OCI-LY7 (cell line): ENCODE measurements around the gene LRRC18. TPM values are rescaled to one million over a fixed set of nuclear protein-coding genes. Genes with fewer than 3 reads are reported as not detected.

Experiments used
- BruUV-seq: library from RNA; stranded (reverse); fragments of 400-500 nt; replicated peaks from 2 replicates; lab custom pipeline; 2021; lab: Mats Ljungman, UMichigan
- CTCF ChIA-PET: fragments of 300-600 bp; sonication (Branson Sonifier 250); formaldehyde crosslinking; loops from one replicate; lab custom pipeline; 2022; ENCODE audit warnings: antibody characterized with exemption; ENCODE audit not compliant: unreplicated experiment; lab: Charles Lee
- POLR2A ChIA-PET: fragments of 300-600 bp; sonication (Branson Sonifier 250); formaldehyde crosslinking; loops from one replicate; lab custom pipeline; 2022; ENCODE audit warnings: antibody characterized with exemption; lab: Charles Lee
- DNase-seq: peaks from one replicate; pipeline ENCODE4 v3.0.0-alpha.2; 2015; ENCODE audit warnings: low spot score
- H2AFZ ChIP-seq: fragments of 200-600 bp; sonication (generic), shearing (Covaris generic); 2 replicates; pipeline ENCODE4 v1.6.1; 2014; ENCODE audit warnings: mild to moderate bottlenecking, antibody characterized with exemption, low read length, moderate library complexity
- H3K27ac ChIP-seq: fragments of 200-600 bp; sonication (generic); 2 replicates; pipeline ENCODE4 v1.5.1; 2014; ENCODE audit warnings: mixed run types, low read depth, mild to moderate bottlenecking, moderate library complexity, low read length, inconsistent platforms; ENCODE audit not compliant: poor library complexity, severe bottlenecking
- H3K36me3 ChIP-seq: fragments of 200-600 bp; sonication (generic); 2 replicates; pipeline ENCODE4 v1.6.1; 2014; ENCODE audit warnings: mild to moderate bottlenecking, antibody characterized with exemption, low read length, moderate library complexity, mixed read lengths; ENCODE audit not compliant: insufficient read depth
- H3K4me1 ChIP-seq: fragments of 200-600 bp; sonication (generic); 2 replicates; pipeline ENCODE4 v1.5.1; 2014; ENCODE audit warnings: mild to moderate bottlenecking, low read length; ENCODE audit not compliant: insufficient read depth, poor library complexity, severe bottlenecking
- H3K4me2 ChIP-seq: fragments of 200-600 bp; sonication (generic); 2 replicates; pipeline ENCODE4 v1.6.1; 2014; ENCODE audit warnings: mild to moderate bottlenecking, low read length
- H3K4me3 ChIP-seq: fragments of 200-600 bp; sonication (generic); 2 replicates; pipeline ENCODE4 v1.5.1; 2014; ENCODE audit warnings: mild to moderate bottlenecking, low read depth, low read length; ENCODE audit not compliant: poor library complexity, severe bottlenecking
- H3K79me2 ChIP-seq: fragments of 200-600 bp; sonication (generic); 2 replicates; pipeline ENCODE4 v1.6.1; 2016; ENCODE audit warnings: low read depth, mild to moderate bottlenecking, low read length, moderate library complexity, mixed read lengths; ENCODE audit not compliant: insufficient read depth
- H3K9me2 ChIP-seq: fragments of 200-600 bp; sonication (generic); 2 replicates; pipeline ENCODE4 v1.6.1; 2016; ENCODE audit warnings: mild to moderate bottlenecking, low read length, mixed read lengths; ENCODE audit not compliant: insufficient read depth
- H3K9me3 ChIP-seq: fragments of 200-600 bp; sonication (generic); 2 replicates; pipeline ENCODE4 v1.6.1; 2014; ENCODE audit warnings: mild to moderate bottlenecking, mixed run types, low read length, mixed read lengths
- H4K20me1 ChIP-seq: fragments of 200-600 bp; sonication (generic); 2 replicates; pipeline ENCODE4 v1.6.1; 2014; ENCODE audit warnings: mild to moderate bottlenecking, antibody characterized with exemption, low read length, moderate library complexity, mixed read lengths; ENCODE audit not compliant: insufficient read depth
- EZH2phosphoT487 ChIP-seq: fragments of 200-600 bp; sonication (generic); IDR thresholded peaks from 2 replicates; pipeline ENCODE4 v1.6.1; 2018; ENCODE audit warnings: low read depth, borderline replicate concordance, mild to moderate bottlenecking, mixed run types, antibody characterized with exemption, low read length, moderate library complexity, mixed read lengths
- intact Hi-C: fragments of 100-400 bp; cut with micrococcal nuclease; formaldehyde crosslinking; loops from one replicate; pipeline ENCODE4 v1.10.0; 2022; ENCODE audit not compliant: unreplicated experiment
- total RNA-seq, 2 experiments: library from RNA; depleted of rRNA in 1 of 2; stranded (reverse); fragments of >200 nt in 1 of 2; shearing (Covaris generic) in 1 of 2; gene quantifications; 2 replicates each; pipeline ENCODE4 v1.2.3, GENCODE V29; 2014 to 2022
- TF ChIP-seq, protein P1 (sequence below): fragments of 200-600 bp; sonication (generic); conservative IDR thresholded peaks from 2 replicates; pipeline ENCODE4 v1.5.1; 2014; ENCODE audit warnings: mild to moderate bottlenecking, antibody characterized with exemption, low read length, moderate library complexity, mixed read lengths

Gene LRRC18
- total RNA-seq, 2 experiments from 2014 or later: not detected

DNA sequence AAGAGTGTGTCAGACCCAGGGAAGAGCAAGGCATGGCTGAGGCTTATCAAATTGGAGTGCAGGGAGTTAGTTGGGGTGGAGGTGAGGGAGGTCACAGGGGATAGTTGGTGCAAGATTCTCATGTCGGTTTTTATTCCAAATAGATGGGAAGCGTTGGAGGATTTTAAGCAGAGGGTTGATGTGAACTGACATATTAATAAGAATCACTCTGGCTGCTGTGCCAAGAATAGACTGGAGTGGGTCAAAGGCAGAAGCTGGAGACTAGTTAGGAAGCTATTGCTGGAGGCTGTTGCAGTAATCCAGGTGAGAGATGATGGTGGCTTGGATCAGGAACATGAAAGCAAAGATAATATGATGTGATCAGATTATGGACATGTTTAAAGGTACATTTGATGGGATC lies 36.5 kb downstream of the LRRC18 start:
- POLR2A ChIA-PET: interaction anchor here (1.0 kb wide), 1 partner anchor 9 kb away, joined by 3 read pairs; no protein-coding TSS in a partner anchor
- Histone ChIP-seq H3K9me3 (no peaks in the 10 kb centered on the region), H3K4me1 (no peaks in the 10 kb centered on the region), H3K9me2 (no peaks in the 10 kb centered on the region), H3K4me3 (no peak overlapping the region), H3K4me2 (no peak overlapping the region), H3K27ac (no peak overlapping the region), H3K36me3 (peaks cover 70% of the 10 kb centered on the region), H4K20me1 (no peaks in the 10 kb centered on the region), H2AFZ (no peak overlapping the region), H3K79me2 (no peaks in the 10 kb centered on the region)
- TF ChIP-seq, protein P1, sequence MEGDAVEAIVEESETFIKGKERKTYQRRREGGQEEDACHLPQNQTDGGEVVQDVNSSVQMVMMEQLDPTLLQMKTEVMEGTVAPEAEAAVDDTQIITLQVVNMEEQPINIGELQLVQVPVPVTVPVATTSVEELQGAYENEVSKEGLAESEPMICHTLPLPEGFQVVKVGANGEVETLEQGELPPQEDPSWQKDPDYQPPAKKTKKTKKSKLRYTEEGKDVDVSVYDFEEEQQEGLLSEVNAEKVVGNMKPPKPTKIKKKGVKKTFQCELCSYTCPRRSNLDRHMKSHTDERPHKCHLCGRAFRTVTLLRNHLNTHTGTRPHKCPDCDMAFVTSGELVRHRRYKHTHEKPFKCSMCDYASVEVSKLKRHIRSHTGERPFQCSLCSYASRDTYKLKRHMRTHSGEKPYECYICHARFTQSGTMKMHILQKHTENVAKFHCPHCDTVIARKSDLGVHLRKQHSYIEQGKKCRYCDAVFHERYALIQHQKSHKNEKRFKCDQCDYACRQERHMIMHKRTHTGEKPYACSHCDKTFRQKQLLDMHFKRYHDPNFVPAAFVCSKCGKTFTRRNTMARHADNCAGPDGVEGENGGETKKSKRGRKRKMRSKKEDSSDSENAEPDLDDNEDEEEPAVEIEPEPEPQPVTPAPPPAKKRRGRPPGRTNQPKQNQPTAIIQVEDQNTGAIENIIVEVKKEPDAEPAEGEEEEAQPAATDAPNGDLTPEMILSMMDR: no peak
- no peak for TF ChIP-seq EZH2phosphoT487
- intact Hi-C loops: no loop called here
- CTCF ChIA-PET: no interaction called here
- BruUV-seq: no TSS peak
- no peak for DNase-seq

- POLR2A ChIA-PET: no interaction called here
- H3K36me3 ChIP-seq: peaks cover 72% of the 10 kb centered on the region
These were observed 37.5 kb downstream of the LRRC18 start for GRCh38 chr10:48902096-48902495.

GRCh38 chr10:48901319-48901718 lies 38.3 kb downstream of the LRRC18 start:
- CTCF ChIA-PET: no interaction called here
- no peak for DNase-seq
- BruUV-seq: no TSS peak
- no peak overlapping the region for H2AFZ ChIP-seq
- no peaks in the 10 kb centered on the region for H3K4me1 ChIP-seq
- H3K9me3 ChIP-seq: no peaks in the 10 kb centered on the region
- H3K9me2 ChIP-seq: no peaks in the 10 kb centered on the region
- no peaks in the 10 kb centered on the region for H4K20me1 ChIP-seq
- no peaks in the 10 kb centered on the region for H3K79me2 ChIP-seq
- intact Hi-C loops: no loop called here
- H3K4me3 ChIP-seq: no peak overlapping the region
- POLR2A ChIA-PET: no interaction called here
- H3K36me3 ChIP-seq: peaks cover 77% of the 10 kb centered on the region
- H3K4me2 ChIP-seq: no peak overlapping the region
- TF ChIP-seq EZH2phosphoT487: no peak
- TF ChIP-seq, protein P1: no peak
- H3K27ac ChIP-seq: no peak overlapping the region

More at GRCh38 chr10:48902096-48902495, 37.5 kb downstream of the LRRC18 start:
- Histone ChIP-seq H3K4me3 (no peak overlapping the region), H3K9me2 (no peaks in the 10 kb centered on the region), H3K9me3 (no peaks in the 10 kb centered on the region), H3K27ac (no peak overlapping the region), H3K4me1 (no peaks in the 10 kb centered on the region), H2AFZ (no peak overlapping the region), H3K79me2 (no peaks in the 10 kb centered on the region), H4K20me1 (no peaks in the 10 kb centered on the region), H3K4me2 (no peak overlapping the region)
- DNase-seq: no peak
- intact Hi-C loops: no loop called here
- CTCF ChIA-PET: no interaction called here
- TF ChIP-seq, protein P1: no peak
- TF ChIP-seq EZH2phosphoT487: no peak
- no TSS peak for BruUV-seq
